Heart left ventricle (tissue), 13 donors: Measurements from ENCODE around the gene CRYBB1.

Experiments used
- POLR2A ChIP-seq, 2 donors: fragments of 450-650 bp; IDR thresholded peaks; one replicate each; pipeline ENCODE4 v1.6.1; 2017; ENCODE audit warnings: antibody characterized with exemption in 2 of 2, mild to moderate bottlenecking in 2 of 2, moderate library complexity in 2 of 2
- TF ChIP-seq, protein P1 (sequence below), 12 donors: fragments of 200-600 bp; sonication (generic) in 4 of 12; IDR thresholded peaks; one replicate each; pipeline versions ENCODE4 v1.5.0 to v1.8.0; 2018 to 2022; ENCODE audit warnings: antibody characterized with exemption in 12 of 12, mild to moderate bottlenecking in 5 of 12
- donor health status: ischemic (EF 13 %, LVEDD 7.1; RV severe dilation, severe dysfunction).
- donor health status: DM: no; HTN: yes; CAD: no.
- donor health status: DM: no; HTN: no; CAD: no.
- donor health status: ischemic (EF 25% LVEDD 6.9; RV normal size, moderate dysfunction).
- donor health status: ischemic (EF 25% LVEDD 5.7; RV mildly dilated, moderate dysfunction).
- donor health status: ischemic (EF 35%, LVEDD 5.7; RV mildly dilated, moderate dysfunction).
- donor health status: nonischemic (EF 11% LVEDD 7.7; RV severe dilation, severe dysfunction).
- donor health status: DM: yes; HTN: yes; CAD: no.
- donor health status: PGD.
- donor health status: ischemic (EF 29% LVEDD 5.4; RV normal size, mild dysfunction).
- donor health status: nonischemic (EF 23%, LVEDD 6.1; RV moderate dilation, normal function).

DNA sequence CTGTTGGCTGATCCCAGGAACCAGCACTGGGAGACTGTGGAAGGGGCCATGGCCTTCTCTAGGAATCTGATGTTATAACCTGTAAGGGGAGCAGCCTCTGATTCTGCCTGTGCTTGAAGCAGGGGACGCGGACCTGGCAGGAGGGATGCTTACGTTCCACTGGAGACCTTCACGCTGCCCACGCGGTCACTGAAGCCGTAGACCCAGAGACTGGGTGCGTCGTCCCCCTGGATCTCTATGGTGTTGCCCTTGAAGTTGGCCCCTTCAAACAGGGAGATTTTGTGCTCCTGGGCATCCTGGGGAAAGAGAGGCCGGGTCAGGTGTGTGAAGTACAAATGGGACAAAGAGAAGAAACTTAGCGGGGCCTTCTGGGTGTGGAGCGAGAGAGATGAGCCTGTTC lies 16.1 kb downstream of the CRYBB1 start:
- TF ChIP-seq, protein P1, sequence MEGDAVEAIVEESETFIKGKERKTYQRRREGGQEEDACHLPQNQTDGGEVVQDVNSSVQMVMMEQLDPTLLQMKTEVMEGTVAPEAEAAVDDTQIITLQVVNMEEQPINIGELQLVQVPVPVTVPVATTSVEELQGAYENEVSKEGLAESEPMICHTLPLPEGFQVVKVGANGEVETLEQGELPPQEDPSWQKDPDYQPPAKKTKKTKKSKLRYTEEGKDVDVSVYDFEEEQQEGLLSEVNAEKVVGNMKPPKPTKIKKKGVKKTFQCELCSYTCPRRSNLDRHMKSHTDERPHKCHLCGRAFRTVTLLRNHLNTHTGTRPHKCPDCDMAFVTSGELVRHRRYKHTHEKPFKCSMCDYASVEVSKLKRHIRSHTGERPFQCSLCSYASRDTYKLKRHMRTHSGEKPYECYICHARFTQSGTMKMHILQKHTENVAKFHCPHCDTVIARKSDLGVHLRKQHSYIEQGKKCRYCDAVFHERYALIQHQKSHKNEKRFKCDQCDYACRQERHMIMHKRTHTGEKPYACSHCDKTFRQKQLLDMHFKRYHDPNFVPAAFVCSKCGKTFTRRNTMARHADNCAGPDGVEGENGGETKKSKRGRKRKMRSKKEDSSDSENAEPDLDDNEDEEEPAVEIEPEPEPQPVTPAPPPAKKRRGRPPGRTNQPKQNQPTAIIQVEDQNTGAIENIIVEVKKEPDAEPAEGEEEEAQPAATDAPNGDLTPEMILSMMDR (IDR thresholded peaks at IDR 0.05): no peak
- TF ChIP-seq POLR2A (IDR thresholded peaks at IDR 0.05): no peak
